Stimulated activated CD4-positive, alpha-beta T cell treated with anti-CD3 and anti-CD28 coated beads, Interleukin-12 subunit alpha, Interleukin-12 subunit beta, amount 100 ng/mL, for 48 hours (primary cell): ENCODE measurements around the gene OR4D6.
"Not testable (repeated sequence)": the region's sequence is repeated elsewhere in the genome, so short reads cannot be mapped to it uniquely, and the experiment has no call there.

Experiments
- DNase-seq, 3 donors: peaks; one replicate each; pipeline ENCODE4 v3.0.0-alpha.2; 2020; ENCODE audit warnings: low read depth in 2 of 3, low spot score in 1 of 3

Gene OR4D6

GRCh38 chr11:59456661-59457060, at the start of gene OR4D6:
TSS of gene OR4D6 (plus strand) at chr11:59456961. CDS start at chr11:59456961, 0 bp downstream.
- DNase-seq: no peak

- DNase-seq: no peak
These were observed 43.1 kb upstream of the OR4D6 start for GRCh38 chr11:59413646-59414045.

GRCh38 chr11:59415111-59415510, 41.6 kb upstream of the OR4D6 start:
- no peak for DNase-seq

GRCh38 chr11:59416613-59417012, 40.1 kb upstream of the OR4D6 start:
- DNase-seq: no peak

GRCh38 chr11:59417023-59417422, 39.7 kb upstream of the OR4D6 start:
- no peak for DNase-seq

- DNase-seq: no peak
These were observed 38.6 kb upstream of the OR4D6 start for GRCh38 chr11:59418156-59418555.

GRCh38 chr11:59423835-59424234, 32.9 kb upstream of the OR4D6 start:
- DNase-seq: no peak

GRCh38 chr11:59425131-59425530, 31.6 kb upstream of the OR4D6 start:
- no peak for DNase-seq

- no peak for DNase-seq
These were observed 30.2 kb upstream of the OR4D6 start, which contains the start of gene OR5A2 for GRCh38 chr11:59426361-59427067. TSS of gene OR5A2 (minus strand) at chr11:59426413. CDS start at chr11:59422953, 3,460 bp downstream.

- DNase-seq: no peak
These were observed 29.7 kb upstream of the OR4D6 start for GRCh38 chr11:59427068-59427382.

GRCh38 chr11:59429924-59430516, 26.7 kb upstream of the OR4D6 start:
- DNase-seq: peak in 1 of 3 donors; percentile 59

- DNase-seq: no peak
These were observed 20.6 kb upstream of the OR4D6 start, which contains the start of gene OR5A1 for GRCh38 chr11:59436169-59436568. TSS of gene OR5A1 (plus strand) at chr11:59436469. CDS start at chr11:59443169, 6,700 bp downstream.

- DNase-seq: no peak
These were observed 19.0 kb upstream of the OR4D6 start for GRCh38 chr11:59437770-59438169.

GRCh38 chr11:59445624-59446023, 11.1 kb upstream of the OR4D6 start:
- DNase-seq: not testable (repeated sequence)

GRCh38 chr11:59448484-59448883, 8.3 kb upstream of the OR4D6 start:
- no peak for DNase-seq

GRCh38 chr11:59459916-59460315, 3.2 kb downstream of the OR4D6 start:
- no peak for DNase-seq

GRCh38 chr11:59463190-59463641, 6.5 kb downstream of the OR4D6 start:
- no peak for DNase-seq

GRCh38 chr11:59473015-59473414, 16.3 kb downstream of the OR4D6 start, which contains the start of gene OR4D10:
TSS of gene OR4D10 (plus strand) at chr11:59473315. CDS start at chr11:59477430, 4,115 bp downstream.
- no peak for DNase-seq

GRCh38 chr11:59475176-59475575, 18.4 kb downstream of the OR4D6 start:
- DNase-seq: no peak

- no peak for DNase-seq
These were observed 23.1 kb downstream of the OR4D6 start for GRCh38 chr11:59479906-59480305.

- DNase-seq: no peak
These were observed 23.6 kb downstream of the OR4D6 start for GRCh38 chr11:59480359-59480758.

- no peak for DNase-seq
These were observed 45.2 kb downstream of the OR4D6 start for GRCh38 chr11:59501931-59502330.

- no peak for DNase-seq
These were observed 46.5 kb downstream of the OR4D6 start, which contains the start of gene OR4D11 for GRCh38 chr11:59503276-59503675. TSS of gene OR4D11 (plus strand) at chr11:59503576. CDS start at chr11:59503576, 0 bp downstream.
